ENCODE measurements around the gene CTAGE9.
"Not testable (repeated sequence)": the region's sequence is repeated elsewhere in the genome, so short reads cannot be mapped to it uniquely, and the experiment has no call there.

Gene CTAGE9

GRCh38 chr6:131710917-131711316 is at the start of gene CTAGE9:
Gene CTAGE9 (minus strand): TSS chr6:131711017. CDS start chr6:131711017, 0 bp downstream.
- not testable (repeated sequence) for DNase-seq

- DNase-seq = no peak
These were observed 48.1 kb upstream of the CTAGE9 start for GRCh38 chr6:131758920-131759319.

GRCh38 chr6:131756039-131756438 is 45.2 kb upstream of the CTAGE9 start:
- no peak for DNase-seq

GRCh38 chr6:131755597-131755996 is 44.8 kb upstream of the CTAGE9 start:
- DNase-seq = no peak

- no peak for DNase-seq
These were observed 44.1 kb upstream of the CTAGE9 start for GRCh38 chr6:131754715-131755567.

- DNase-seq = no peak
These were observed 43.3 kb upstream of the CTAGE9 start for GRCh38 chr6:131754088-131754487.

- not testable (repeated sequence) for DNase-seq
These were observed 40.3 kb upstream of the CTAGE9 start for GRCh38 chr6:131751012-131751715.

- DNase-seq = no peak
These were observed 38.2 kb upstream of the CTAGE9 start for GRCh38 chr6:131749023-131749422.

GRCh38 chr6:131747821-131748353 is 37.1 kb upstream of the CTAGE9 start:
- DNase-seq = no peak

GRCh38 chr6:131745476-131745875 is 34.7 kb upstream of the CTAGE9 start:
- DNase-seq = no peak

GRCh38 chr6:131744432-131745287 is 33.8 kb upstream of the CTAGE9 start:
- DNase-seq = no peak

- DNase-seq = no peak
These were observed 31.0 kb upstream of the CTAGE9 start for GRCh38 chr6:131741688-131742393.

- DNase-seq = no peak
These were observed 29.3 kb upstream of the CTAGE9 start for GRCh38 chr6:131740161-131740560.

GRCh38 chr6:131739136-131739535 is 28.3 kb upstream of the CTAGE9 start:
- DNase-seq = no peak

GRCh38 chr6:131736811-131737210 is 26.0 kb upstream of the CTAGE9 start:
- DNase-seq = no peak

- DNase-seq = no peak
These were observed 25.3 kb upstream of the CTAGE9 start for GRCh38 chr6:131736003-131736596.

- DNase-seq = no peak
These were observed 22.7 kb upstream of the CTAGE9 start for GRCh38 chr6:131733376-131734016.

- DNase-seq = no peak
These were observed 20.4 kb upstream of the CTAGE9 start for GRCh38 chr6:131731224-131731623.

- DNase-seq = no peak
These were observed 19.4 kb upstream of the CTAGE9 start for GRCh38 chr6:131730264-131730663.

GRCh38 chr6:131729550-131729949 is 18.7 kb upstream of the CTAGE9 start:
- no peak for DNase-seq

- no peak for DNase-seq
These were observed 17.6 kb upstream of the CTAGE9 start for GRCh38 chr6:131728296-131728939.
